HTERT RPE-1 (cell line): Measurements from ENCODE around the gene CRYL1.

Experiments used
- in situ Hi-C: fragments of 300-500 bp; cut with MboI; formaldehyde crosslinking; loops from 4 replicates; pipeline ENCODE4 v1.14.3; 2020; ENCODE audit warnings: low sequenced_read_pairs

CRYL1 gene

GRCh38 chr13:20525601-20526544 lies at the start of gene CRYL1:
CRYL1 (minus strand) TSS chr13:20525857; CDS start chr13:20525794, 63 bp downstream.
- in situ Hi-C loops, result no loop called here

- in situ Hi-C loops, result no loop called here
These were observed 48.0 kb upstream of the CRYL1 start for GRCh38 chr13:20573636-20574035.

- in situ Hi-C loops, result no loop called here
These were observed 47.5 kb upstream of the CRYL1 start for GRCh38 chr13:20573186-20573585.

- in situ Hi-C loops, result no loop called here
These were observed 46.0 kb upstream of the CRYL1 start for GRCh38 chr13:20571676-20572075.

- in situ Hi-C loops, result no loop called here
These were observed 44.9 kb upstream of the CRYL1 start for GRCh38 chr13:20570517-20570916.

GRCh38 chr13:20567881-20568528 lies 42.3 kb upstream of the CRYL1 start:
- in situ Hi-C loops, result no loop called here

GRCh38 chr13:20566898-20567874 lies 41.5 kb upstream of the CRYL1 start, which contains the start of gene IFT88:
IFT88 (plus strand) TSS chr13:20567157; CDS start chr13:20574386, 7,229 bp downstream.
- in situ Hi-C loops, result no loop called here

- in situ Hi-C loops, result no loop called here
These were observed 40.8 kb upstream of the CRYL1 start for GRCh38 chr13:20566468-20566897.

- in situ Hi-C loops, result no loop called here
These were observed 39.6 kb upstream of the CRYL1 start for GRCh38 chr13:20565115-20565736.

- in situ Hi-C loops, result no loop called here
These were observed 36.1 kb upstream of the CRYL1 start for GRCh38 chr13:20561741-20562140.

- in situ Hi-C loops, result no loop called here
These were observed 34.2 kb upstream of the CRYL1 start for GRCh38 chr13:20559659-20560356.

- in situ Hi-C loops, result no loop called here
These were observed 33.3 kb upstream of the CRYL1 start for GRCh38 chr13:20558982-20559381.

GRCh38 chr13:20553311-20553710 lies 27.7 kb upstream of the CRYL1 start:
- in situ Hi-C loops, result no loop called here

GRCh38 chr13:20550799-20551198 lies 25.1 kb upstream of the CRYL1 start:
- in situ Hi-C loops, result no loop called here

GRCh38 chr13:20547479-20547908 lies 21.8 kb upstream of the CRYL1 start:
- in situ Hi-C loops, result no loop called here

- in situ Hi-C loops, result no loop called here
These were observed 20.9 kb upstream of the CRYL1 start for GRCh38 chr13:20546556-20546955.

- in situ Hi-C loops, result no loop called here
These were observed 18.7 kb upstream of the CRYL1 start for GRCh38 chr13:20544201-20544923.

GRCh38 chr13:20536992-20537391 lies 11.3 kb upstream of the CRYL1 start:
- in situ Hi-C loops, result no loop called here

GRCh38 chr13:20534038-20534608 lies 8.5 kb upstream of the CRYL1 start:
- in situ Hi-C loops, result no loop called here
